Colonic mucosa (tissue), 4 donors: ENCODE results near the gene EEFSEC. TPM values are rescaled to one million over a fixed set of nuclear protein-coding genes. Genes with fewer than 3 reads are reported as not detected.

Source experiments
- DNase-seq: peaks from one replicate; pipeline ENCODE4 v3.0.0-alpha.2; 2020
- H3K27ac ChIP-seq: fragments of 200-600 bp; one replicate; pipeline ENCODE4 v1.8.0; 2021
- H3K27me3 ChIP-seq: fragments of 200-600 bp; one replicate; pipeline ENCODE4 v1.8.0; 2021
- H3K36me3 ChIP-seq: fragments of 200-600 bp; one replicate; pipeline ENCODE4 v1.8.0; 2021
- H3K4me1 ChIP-seq: fragments of 200-600 bp; one replicate; pipeline ENCODE4 v1.8.0; 2021; ENCODE audit warnings: mild to moderate bottlenecking
- H3K4me3 ChIP-seq: fragments of 200-600 bp; one replicate; pipeline ENCODE4 v1.8.0; 2021
- H3K9ac ChIP-seq, 2 donors: one replicate each; pipeline ENCODE4 v1.7.0; 2013; ENCODE audit warnings: control low read depth in 2 of 2, low read depth in 2 of 2, low read length in 2 of 2
- H3K9me3 ChIP-seq: fragments of 200-600 bp; one replicate; pipeline ENCODE4 v1.8.0; 2021
- CTCF ChIP-seq: fragments of 200-600 bp; IDR thresholded peaks from one replicate; pipeline ENCODE4 v1.8.0; 2022; ENCODE audit warnings: antibody characterized with exemption, mild to moderate bottlenecking
- intact Hi-C: fragments of 100-400 bp; cut with DNase I; formaldehyde crosslinking; loops from one replicate; pipeline ENCODE4 v1.14.1; 2022
- total RNA-seq, 2 donors: library from RNA; stranded (reverse); fragmentation: NEBNext Ultra II Directional in 1 of 2; extraction: Animal tissue kit (Norgen Biotek cat#: 25700) in 1 of 2; gene quantifications; one replicate each; pipeline ENCODE4 v1.2.1, GENCODE V29; 2021
- donor health status: healthy.
- donor health status: DM: no; HTN: no; CAD: no.
- donor health status: DM: no; HTN: no; CAD: no.

The EEFSEC gene
- total RNA-seq, 2 donors from 2014 or later, result 8.6 to 16.6 TPM

GRCh38 chr3:128334766-128335165, 181.5 kb downstream of the EEFSEC start:
- Histone ChIP-seq H3K27me3 (no peaks in the 10 kb centered on the region), H3K4me3 (no peak overlapping the region), H3K4me1 (no peaks in the 10 kb centered on the region), H3K9ac (no peak overlapping the region), H3K27ac (no peak overlapping the region), H3K36me3 (no peaks in the 10 kb centered on the region), H3K9me3 (no peaks in the 10 kb centered on the region)
- no peak for DNase-seq
- TF ChIP-seq CTCF, result no peak
- intact Hi-C loops, result no loop called here

GRCh38 chr3:128335621-128336296, 182.5 kb downstream of the EEFSEC start:
- H3K27me3 ChIP-seq, result no peaks in the 10 kb centered on the region
- no peak overlapping the region for H3K4me3 ChIP-seq
- H3K27ac ChIP-seq, result no peak overlapping the region
- no peak for TF ChIP-seq CTCF
- H3K36me3 ChIP-seq, result no peaks in the 10 kb centered on the region
- H3K4me1 ChIP-seq, result no peaks in the 10 kb centered on the region
- H3K9me3 ChIP-seq, result no peaks in the 10 kb centered on the region
- no peak for DNase-seq
- intact Hi-C loops, result no loop called here
- no peak overlapping the region for H3K9ac ChIP-seq

GRCh38 chr3:128336337-128337156, 183.3 kb downstream of the EEFSEC start:
- TF ChIP-seq CTCF, result no peak
- H3K4me1 ChIP-seq, result no peaks in the 10 kb centered on the region
- H3K27ac ChIP-seq, result no peak overlapping the region
- intact Hi-C loops, result no loop called here
- H3K4me3 ChIP-seq, result no peak overlapping the region
- no peaks in the 10 kb centered on the region for H3K9me3 ChIP-seq
- DNase-seq, result no peak
- no peak overlapping the region for H3K9ac ChIP-seq
- H3K36me3 ChIP-seq, result no peaks in the 10 kb centered on the region
- no peaks in the 10 kb centered on the region for H3K27me3 ChIP-seq

- no peak for DNase-seq
- H3K9ac ChIP-seq, result no peak overlapping the region
- H3K27ac ChIP-seq, result no peak overlapping the region
- intact Hi-C loops, result no loop called here
- no peaks in the 10 kb centered on the region for H3K9me3 ChIP-seq
- H3K4me3 ChIP-seq, result no peak overlapping the region
- no peak for TF ChIP-seq CTCF
- H3K4me1 ChIP-seq, result no peaks in the 10 kb centered on the region
- no peaks in the 10 kb centered on the region for H3K27me3 ChIP-seq
- H3K36me3 ChIP-seq, result no peaks in the 10 kb centered on the region
Observed at GRCh38 chr3:128337305-128337704, 184.0 kb downstream of the EEFSEC start.

GRCh38 chr3:128338536-128339330, 185.5 kb downstream of the EEFSEC start:
- no peak overlapping the region for H3K4me3 ChIP-seq
- no peaks in the 10 kb centered on the region for H3K27me3 ChIP-seq
- H3K9me3 ChIP-seq, result no peaks in the 10 kb centered on the region
- no peak for DNase-seq
- intact Hi-C loops, result no loop called here
- H3K36me3 ChIP-seq, result no peaks in the 10 kb centered on the region
- no peak for TF ChIP-seq CTCF
- no peak overlapping the region for H3K9ac ChIP-seq
- no peaks in the 10 kb centered on the region for H3K4me1 ChIP-seq
- no peak overlapping the region for H3K27ac ChIP-seq
